GM18867 (cell line): ENCODE data around the gene VPREB3.

Experiments
- ATAC-seq: cut with Tn5 transposase; IDR thresholded peaks from one replicate; pipeline ENCODE4 v1.9.1; 2021; ENCODE audit warnings: mild to moderate bottlenecking, moderate library complexity; ENCODE audit not compliant: unreplicated experiment

The VPREB3 gene

DNA sequence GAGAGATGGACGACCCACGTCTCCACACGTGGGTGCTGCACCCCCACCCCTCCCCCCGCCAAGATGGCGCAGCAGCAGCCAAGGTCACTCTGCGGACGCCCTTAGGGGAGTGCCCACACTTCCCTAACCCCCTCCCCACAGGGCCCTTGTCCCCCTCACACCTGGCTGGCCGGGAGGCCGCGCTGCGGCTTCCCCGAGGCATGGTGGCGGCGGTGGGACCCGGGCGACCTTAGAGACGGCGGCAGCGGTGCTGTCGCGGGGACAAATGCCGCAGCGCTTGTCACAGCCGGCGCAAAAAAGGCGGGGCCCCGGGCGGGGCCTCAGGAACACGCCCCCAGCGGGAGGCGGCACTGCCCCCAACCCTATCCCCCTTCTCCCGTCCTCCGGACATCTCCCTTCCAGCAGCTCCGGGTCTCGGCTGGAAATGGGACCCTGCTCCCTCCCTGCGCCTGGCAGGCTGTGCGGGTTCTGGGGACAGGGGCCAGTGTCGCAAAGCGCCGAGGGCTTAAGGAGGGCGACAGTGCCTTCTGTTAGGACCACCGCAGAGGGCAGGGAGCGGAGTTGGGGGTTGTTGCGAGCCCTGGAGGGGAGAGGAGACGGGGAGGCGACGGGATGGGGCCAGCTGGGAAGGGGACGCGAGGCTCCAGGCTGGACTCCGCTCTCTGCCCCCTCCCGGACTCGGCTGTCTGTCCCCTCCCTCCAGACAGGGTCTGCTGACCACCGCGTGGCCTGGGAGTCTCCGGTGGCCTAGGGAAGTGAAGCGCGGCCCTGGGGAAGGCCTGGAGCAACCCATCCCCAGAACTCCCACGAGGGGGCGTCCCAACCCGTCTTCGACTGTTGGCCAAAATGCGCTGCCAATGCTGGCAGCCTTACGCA is 13.7 kb upstream of the VPREB3 start, which contains the start of gene CHCHD10:
CHCHD10 (minus strand) TSS at position 300 of the 876 bp plus-strand sequence; CDS start at position 202, 98 bp downstream.
- ATAC-seq: peak; percentile 56

DNA sequence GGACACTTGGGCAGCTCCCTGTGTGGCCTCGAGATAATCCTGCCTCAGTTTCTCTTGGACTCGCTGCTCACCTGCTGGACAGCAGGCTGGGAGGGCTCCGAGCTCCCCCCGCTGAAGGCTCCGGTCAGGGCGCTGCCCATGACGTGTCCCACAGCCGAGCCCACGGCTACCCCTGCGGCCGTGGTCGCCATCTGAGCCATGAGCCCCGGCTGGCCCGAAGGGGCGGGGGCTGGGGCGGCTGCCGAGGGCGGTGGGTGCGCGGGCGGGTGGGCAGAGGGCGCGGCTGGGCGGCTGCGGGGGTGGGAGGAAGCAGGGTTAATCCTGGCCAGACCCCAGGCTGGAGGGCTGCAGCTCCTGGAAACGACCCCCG is 13.1 kb upstream of the VPREB3 start:
- ATAC-seq: no peak

DNA sequence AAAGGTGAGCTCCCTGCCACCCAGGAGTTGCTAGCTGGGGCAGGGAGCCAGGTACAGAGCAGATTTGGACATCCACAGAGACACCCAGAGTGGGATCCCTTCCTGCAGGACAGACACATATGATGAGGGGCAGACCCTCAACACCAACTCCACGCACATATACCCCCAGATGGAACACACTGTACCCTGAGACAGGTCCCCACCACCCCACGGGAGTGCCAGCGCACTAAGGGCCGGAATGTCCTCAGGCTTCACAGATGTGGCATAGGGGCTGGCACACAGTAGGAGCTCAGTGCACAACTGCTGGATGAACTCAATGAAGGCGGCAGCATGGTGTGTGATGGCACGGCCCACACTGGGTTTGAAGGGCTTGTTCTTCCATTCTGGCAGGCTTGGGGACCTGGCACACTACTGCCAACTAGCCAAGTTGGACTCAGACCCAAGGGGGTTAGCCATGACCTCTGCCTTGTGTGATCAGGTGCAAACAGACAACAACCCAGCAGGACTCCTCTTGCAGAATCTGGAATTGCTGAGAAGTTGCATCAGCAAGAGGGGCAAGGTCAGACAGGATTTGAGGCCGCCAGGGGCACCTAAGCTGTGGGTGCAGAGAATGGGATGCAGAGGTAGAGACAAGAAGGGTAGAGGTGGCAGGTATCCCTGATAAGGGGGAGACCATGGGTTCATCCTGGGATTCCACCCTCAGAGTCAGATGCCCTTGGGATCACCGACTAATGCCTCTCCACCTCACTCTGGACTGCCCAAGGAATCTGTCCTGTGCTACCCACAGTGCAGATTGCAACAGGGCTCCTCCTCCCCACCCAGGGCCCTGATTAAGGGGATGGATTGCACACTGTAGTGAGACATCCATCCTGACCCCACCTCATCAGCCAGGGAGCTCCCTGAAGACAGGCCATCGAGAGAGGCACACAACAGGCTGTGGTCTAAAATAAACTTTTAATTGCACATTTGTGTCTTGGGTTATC is 11.0 kb upstream of the VPREB3 start:
- no peak for ATAC-seq

DNA sequence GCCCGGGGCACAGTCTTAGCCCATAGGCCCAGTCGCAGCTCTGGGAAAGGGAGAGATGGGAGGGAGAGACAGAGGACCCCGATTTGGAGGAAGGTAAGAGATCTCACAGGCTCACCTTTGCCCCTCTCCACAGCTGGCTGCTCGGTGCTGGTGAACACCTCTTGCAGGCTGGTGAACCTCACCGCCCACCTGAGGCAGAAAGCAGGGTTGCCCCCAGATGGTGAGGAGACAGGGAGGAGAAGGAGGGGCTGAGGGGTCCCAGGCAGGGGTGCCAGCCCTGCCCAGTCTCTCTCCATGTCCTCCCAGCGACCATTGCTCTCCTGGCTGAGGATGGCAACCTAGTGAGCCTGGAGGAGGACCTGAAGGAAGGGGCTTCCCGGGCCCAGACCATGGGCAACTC is 9.7 kb upstream of the VPREB3 start:
- no peak for ATAC-seq

DNA sequence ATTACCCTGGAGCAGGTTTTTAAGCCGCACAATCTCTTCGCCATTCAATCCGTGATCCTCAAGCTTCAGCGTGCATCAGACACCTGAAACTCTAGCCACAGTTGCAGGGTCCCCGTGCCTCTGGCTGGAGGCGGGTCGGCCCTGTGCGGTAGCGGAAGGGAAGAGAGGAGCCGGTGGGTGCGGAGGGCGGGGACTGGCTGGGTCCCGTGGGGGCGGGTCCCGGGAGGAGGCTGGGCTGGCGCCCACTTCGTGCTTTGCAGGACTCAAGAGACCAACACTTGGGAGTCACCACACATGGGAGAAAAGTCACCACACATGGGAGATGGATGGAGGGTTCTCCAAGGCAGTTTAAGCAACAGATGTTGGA is 9.3 kb upstream of the VPREB3 start:
- no peak for ATAC-seq

DNA sequence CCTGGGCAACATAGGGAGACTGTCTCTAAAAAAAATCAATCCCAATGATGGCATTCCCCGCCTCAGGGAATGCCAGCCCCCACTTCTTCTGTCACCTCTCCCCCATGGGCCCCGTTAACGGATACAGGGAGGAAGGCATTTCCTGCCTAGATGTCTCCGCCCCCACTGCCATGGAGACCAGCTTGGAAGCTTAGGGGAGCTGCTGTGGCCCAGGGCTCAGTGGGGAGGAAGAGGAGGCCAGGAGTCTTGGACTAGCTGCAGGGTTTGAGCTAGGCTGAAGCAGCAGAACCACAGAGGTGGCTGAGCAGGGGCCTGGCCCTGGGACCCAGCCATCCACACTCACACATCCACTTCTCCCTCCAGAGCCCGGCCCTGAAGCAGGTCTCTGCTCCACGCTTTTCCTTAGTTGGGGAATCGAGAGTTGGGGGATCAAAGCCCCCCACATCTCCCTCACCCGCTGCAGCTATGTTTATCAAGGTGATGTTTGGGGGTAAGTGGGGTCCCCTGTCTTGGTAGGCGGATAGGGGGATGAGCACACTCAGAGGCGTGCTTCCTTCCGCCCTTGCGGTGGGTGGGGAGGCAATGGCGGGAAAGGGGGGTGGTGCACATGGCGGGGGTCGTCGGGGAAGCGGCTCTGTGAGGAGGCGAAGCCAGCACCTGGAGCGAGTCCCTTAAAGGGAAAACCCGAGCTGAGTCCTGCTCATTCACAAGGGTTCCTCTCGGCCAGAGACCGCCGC is 8.8 kb upstream of the VPREB3 start, which contains the start of gene C22orf15:
C22orf15 (plus strand) TSS at position 149 of the 737 bp plus-strand sequence; CDS start at position 466, 317 bp downstream.
- ATAC-seq: no peak

DNA sequence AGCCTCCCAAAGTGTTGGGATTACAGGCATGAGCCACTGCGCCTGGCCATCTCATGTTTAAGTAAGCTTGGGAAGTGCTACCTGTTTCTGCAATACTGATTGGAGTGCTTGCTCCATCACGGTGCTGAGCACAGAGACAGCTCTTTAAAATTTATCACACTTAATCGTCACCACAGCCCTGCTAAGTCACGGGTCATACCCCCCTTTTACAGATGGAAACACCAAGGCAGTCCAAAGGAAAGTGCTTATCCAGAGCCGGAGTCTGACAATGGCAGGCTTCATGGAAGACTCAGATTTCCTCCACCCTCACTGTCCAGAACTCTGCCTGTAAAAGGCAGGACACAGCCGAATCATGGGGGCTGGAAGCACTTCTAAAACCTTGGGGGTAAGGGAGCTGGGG is 5.8 kb upstream of the VPREB3 start:
- no peak for ATAC-seq

DNA sequence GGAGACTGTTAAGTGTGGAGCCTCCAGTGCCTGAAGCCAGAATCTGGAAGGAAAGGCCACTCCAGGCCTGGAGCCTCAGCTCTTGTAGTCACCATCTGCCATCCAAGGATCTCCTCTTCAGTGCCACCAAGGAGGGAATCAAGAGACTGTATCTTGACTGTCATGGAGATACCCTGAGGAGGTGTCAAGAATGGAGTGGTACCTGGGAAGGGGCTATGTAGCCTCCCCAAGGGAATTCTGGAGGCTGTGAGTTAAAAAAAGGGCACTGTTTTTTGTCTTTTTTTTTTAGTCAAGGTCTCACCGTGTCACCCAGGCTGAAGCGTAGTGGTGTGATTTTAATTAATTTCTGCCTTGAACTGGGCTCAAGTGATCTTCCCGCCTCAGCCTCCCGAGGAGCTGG is 5.3 kb upstream of the VPREB3 start:
- ATAC-seq: no peak

DNA sequence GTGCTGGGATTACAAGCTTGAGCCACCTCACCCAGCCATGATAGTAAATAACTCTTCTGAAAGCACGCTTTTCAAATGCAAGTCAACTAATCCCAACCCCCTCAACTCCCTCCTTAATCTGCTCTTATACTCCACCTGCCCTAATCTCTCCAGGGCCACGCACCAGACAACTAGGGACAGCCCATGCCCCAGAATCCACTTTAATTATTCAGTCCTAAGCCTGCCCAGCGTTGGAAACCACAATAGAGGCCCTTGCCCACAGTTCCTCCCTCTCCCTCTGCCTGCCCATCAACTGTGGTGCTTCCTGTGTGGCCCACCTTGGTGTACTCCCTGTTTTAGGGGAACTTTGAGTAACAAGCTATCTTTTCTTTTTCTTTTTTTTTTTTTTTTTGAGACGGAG is 2.7 kb upstream of the VPREB3 start:
- no peak for ATAC-seq

DNA sequence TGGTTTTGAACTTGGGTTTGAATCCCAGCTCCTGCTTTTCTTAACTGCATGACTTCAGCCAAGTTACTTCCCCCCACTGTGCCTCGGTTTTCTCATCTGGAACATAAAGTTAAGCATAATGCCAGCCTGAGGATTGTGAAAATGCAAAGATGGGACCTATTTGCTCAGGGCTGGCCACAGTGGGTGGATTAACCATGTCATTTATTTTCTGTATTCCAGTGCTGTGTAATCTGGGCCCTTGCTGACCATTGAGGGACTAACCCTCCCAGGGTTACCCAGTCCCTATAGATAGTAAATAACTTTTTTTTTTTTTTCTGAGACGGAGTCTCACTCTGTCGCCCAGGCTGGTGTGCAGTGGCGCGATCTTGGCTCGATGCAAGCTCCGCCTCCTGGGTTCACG is 1.5 kb upstream of the VPREB3 start:
- ATAC-seq: no peak

DNA sequence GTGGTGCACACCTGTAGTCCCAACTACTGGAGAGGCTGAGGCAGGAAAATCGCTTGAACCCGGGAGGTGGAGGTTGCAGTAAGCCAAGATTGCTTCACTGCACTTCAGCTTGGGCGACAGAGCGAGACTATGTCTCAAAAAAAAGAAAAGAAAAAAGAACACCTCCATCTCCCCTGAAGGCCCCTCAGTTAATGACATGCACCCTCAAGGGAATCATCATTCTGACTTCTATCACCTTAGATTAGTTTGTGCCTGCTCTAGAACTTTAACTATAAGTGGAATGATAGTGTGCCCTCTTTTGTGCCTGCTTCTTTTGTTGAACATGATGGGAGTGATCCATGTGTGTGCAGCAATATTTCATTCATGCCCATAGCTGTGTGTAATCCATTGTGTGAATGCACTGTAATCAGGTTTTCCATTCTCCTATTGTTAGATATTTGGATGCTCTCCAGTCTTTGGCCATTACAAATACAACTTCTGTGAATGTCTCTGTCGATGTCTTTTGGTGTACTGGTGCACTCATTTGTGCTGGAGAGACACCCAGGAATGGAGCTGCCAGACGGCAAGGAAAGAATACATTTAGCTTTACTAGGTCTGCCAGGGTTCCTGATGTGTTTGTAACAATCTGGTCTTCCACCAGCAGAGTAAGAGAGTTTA is 883 bp upstream of the VPREB3 start:
- ATAC-seq: no peak

DNA sequence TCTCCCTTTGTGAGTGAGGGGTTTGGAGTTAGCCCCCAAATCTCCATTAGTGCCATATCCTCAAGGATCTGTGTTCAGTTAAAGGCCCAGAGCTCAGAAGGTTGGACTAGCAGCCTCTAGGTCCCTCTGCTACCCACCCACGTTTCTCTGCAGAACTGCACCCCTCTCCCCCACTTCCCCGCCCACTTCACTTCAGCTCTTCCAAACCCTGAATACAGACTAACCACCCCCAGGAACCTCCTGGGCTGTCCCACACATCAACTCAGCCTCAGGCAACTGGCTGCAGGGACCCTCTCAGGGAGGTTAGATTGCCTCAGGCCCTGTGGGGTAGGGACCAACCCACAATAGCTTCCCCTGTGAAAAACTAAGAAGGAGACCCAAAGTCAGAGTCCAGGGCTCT is 840 bp downstream of the VPREB3 start:
- no peak for ATAC-seq

DNA sequence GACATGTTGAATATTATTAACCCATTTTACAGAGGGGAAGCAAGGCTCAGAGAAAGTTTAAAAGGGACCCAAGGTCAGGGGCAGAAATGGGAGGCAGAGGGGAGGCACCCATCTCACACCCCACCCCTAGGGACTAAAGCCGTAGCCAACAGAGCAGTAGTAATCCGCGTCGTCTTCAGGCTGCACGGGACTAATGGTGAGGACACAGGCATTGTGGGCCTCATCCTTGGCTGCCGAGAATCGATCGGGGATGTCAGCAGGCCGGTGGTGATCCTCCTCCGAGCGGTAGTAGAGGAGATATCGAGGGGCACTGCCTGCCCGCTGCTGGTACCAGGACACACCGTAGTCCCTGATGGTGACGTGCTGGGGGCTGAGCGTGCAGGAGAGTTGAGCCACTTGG is 1.5 kb downstream of the VPREB3 start:
- no peak for ATAC-seq

DNA sequence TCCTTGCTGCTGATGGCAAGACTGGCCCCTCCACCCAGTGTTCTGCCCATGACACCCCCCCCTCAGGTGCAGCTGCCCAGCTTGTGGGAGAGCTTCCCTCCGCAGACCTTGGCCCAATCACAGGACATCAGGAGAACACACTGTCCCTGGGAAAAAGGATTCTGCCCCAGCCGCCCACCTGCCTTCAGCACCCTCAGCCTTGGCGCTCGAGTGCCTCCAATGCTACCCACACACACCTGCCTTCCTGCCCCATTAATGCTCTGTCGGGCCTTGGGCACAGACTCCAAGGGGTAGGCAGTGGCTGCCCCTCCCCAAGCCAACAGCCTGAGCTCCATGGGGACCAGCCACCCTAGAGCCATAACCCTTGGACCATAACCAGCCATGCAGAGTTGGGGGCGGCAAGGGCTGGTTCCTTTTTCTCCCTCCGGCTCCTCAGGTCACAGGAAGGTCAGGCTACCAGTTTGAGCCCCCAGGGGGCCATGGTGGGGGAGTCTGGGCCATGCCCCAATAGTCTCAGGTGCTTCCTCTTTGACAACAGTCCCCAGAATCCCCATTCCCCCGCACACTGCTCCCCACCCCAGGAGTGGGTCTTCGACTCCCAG is 2.0 kb downstream of the VPREB3 start:
- ATAC-seq: no peak

DNA sequence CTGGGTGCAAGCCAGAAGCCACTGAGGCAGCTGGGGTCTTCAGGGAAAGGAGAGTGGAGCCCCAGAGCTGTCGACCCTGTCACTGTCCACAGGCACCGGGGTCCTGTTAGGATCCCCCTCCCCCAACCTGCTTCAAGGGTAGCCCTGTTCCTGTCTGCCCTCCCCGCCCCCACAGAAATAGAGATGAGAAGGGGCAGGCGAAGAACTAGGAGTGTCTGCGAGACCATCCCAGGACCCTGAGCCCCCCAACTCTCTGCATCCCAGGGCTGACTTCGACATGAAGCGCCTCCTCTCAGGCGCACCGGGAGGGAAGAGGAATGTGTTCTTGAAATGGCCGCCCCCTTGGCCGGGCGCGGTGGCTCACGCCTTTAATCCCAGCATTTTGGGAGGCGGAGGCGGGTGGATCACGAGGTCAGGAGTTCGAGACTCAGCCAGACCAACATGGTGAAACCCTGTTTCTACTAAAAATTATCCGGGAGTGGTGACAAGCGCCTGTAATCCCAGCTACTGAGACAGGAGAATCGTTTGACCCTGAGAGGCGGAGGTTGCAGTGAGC is 2.7 kb downstream of the VPREB3 start:
- ATAC-seq: peak; percentile 20

DNA sequence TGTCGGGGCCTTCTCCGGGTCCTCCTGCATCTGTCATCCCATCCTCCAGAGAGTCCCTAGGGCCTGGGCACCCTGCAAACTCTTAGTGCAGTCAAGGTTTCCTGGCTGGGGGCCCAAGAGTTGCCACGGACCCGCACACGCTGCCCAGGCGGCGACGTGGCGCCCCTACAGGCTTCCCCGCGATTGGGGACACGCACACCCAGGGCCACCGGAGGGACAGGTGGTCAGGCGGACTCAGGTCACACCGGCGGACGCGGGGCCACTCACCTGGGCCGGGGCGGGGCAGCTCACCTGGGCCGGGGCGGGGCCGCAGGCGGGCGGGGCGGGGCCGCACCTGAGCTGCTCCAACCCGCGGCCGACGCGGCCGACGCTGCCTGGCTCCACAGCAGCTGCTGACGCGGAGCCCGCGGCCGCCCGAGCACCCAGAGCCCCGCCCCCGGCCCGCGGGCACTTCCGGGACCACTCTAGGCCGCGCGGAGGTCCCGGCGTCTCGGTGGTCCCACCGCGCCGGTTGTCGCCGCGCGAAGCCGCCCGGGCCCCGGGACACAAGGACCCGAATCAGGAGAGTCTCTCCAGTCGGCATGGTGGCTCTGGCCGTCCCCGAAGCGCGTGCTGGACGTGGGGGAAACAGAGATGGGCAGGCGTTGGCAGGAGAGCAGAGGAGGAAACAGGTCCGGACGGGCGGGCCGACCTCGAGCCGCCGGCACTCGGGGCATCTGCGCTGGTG is 3.3 kb downstream of the VPREB3 start, which contains the start of gene ZNF70:
ZNF70 (minus strand) TSS at position 399 of the 727 bp plus-strand sequence. CDS start 5,972 bp downstream, outside the sequence.
- peak; percentile 81 for ATAC-seq

DNA sequence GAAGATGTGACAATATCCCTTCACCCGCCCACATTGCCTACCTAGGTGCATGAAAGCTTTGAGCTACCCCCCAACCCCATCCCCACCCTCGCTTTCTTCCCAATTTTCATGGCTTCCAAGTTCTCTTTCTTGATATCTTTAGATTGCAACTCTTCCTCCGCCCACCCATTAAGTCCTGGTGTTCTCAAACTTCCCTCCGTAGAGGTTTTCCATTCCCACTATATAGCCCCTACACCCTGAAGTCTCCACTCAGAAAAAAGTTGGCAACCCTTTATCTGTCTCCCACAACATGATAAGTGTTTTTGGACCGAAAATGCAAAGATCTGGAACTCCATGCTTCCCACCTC is 3.9 kb downstream of the VPREB3 start:
- no peak for ATAC-seq

DNA sequence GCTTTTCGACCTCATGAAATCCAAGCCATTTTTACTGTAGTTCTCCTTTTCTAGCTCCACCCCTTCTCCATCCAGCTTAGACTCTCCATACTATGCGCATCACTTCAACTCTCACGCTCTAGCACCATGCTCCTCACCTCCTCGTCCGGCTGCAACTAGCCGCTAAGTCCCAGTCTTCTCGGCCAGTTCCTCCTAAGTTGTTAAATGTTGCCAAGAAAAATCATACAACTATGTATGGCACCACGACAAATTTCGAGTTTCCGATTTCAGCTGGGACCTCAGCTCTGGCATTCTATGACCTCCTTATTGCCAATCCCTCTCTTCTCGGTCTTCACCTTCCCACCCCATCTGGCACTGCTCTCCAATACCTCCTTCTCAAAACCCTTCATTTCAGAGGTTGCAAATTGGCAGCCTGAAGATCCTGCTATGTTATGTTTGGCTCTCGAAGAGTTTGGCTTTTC is 4.4 kb downstream of the VPREB3 start:
- ATAC-seq: no peak

DNA sequence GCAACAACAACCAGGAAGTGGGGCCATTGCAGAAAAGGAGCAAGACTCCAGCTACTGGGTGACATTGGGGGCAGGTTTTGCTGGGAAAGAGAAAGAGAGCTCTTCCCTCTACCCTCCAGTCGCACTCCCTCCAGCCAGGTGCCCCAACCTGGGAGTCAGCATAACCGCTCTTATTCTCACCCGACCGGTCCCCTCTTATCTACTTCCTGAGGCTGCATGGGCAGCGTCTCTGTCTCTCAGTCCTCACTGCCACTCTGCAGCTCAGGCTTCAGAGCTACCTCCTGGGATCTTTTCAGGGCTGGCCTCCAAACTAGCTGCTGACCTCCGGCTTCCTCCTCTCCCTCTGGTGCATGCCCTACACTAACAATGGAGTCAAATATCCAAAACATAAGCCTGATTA is 8.4 kb downstream of the VPREB3 start:
- no peak for ATAC-seq
